ENCODE results near the gene ANO4.

Gene ANO4

DNA sequence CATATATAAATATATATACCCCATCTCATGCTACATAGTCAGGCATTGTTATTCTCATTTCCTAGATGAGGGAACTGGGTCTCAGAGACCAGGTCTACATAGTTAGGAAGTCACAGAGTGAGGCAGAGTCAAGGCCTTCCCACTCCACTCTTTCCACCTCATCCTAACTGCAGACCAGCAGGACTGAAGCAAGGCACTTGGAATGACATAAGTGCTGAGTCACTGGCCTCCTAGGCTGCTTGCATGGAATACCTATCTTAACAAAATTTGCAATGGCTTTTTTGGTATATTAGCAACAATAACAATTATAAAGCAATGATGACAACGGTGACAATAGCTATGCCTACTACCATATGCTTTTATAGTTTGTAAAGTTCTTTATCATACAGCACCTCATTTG lies 5.4 kb upstream of the ANO4 start:
- Histone ChIP-seq H3K9me3 (ENCODE audit: severe bottlenecking) (no peaks in the 10 kb centered on the region), H3K4me3 (ENCODE audit: severe bottlenecking) (no peak overlapping the region), H3K4me1 (ENCODE audit: insufficient read depth, poor library complexity, severe bottlenecking) (no peaks in the 10 kb centered on the region), H3K27ac (ENCODE audit: poor library complexity, severe bottlenecking) (no peak overlapping the region), H3K27me3 (ENCODE audit: insufficient read depth, poor library complexity, severe bottlenecking) (no peaks in the 10 kb centered on the region), H3K36me3 (ENCODE audit: low read depth) (no peaks in the 10 kb centered on the region)
- TF ChIP-seq, protein P1, sequence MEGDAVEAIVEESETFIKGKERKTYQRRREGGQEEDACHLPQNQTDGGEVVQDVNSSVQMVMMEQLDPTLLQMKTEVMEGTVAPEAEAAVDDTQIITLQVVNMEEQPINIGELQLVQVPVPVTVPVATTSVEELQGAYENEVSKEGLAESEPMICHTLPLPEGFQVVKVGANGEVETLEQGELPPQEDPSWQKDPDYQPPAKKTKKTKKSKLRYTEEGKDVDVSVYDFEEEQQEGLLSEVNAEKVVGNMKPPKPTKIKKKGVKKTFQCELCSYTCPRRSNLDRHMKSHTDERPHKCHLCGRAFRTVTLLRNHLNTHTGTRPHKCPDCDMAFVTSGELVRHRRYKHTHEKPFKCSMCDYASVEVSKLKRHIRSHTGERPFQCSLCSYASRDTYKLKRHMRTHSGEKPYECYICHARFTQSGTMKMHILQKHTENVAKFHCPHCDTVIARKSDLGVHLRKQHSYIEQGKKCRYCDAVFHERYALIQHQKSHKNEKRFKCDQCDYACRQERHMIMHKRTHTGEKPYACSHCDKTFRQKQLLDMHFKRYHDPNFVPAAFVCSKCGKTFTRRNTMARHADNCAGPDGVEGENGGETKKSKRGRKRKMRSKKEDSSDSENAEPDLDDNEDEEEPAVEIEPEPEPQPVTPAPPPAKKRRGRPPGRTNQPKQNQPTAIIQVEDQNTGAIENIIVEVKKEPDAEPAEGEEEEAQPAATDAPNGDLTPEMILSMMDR (IDR thresholded peaks at IDR 0.05; ENCODE audit: poor library complexity, severe bottlenecking): no peak
- DNase-seq (ENCODE audit: low spot score) (no peak), ATAC-seq (ENCODE audit: low read depth) (peak; percentile 53; the same call in 2 of the 3 replicates)

DNA sequence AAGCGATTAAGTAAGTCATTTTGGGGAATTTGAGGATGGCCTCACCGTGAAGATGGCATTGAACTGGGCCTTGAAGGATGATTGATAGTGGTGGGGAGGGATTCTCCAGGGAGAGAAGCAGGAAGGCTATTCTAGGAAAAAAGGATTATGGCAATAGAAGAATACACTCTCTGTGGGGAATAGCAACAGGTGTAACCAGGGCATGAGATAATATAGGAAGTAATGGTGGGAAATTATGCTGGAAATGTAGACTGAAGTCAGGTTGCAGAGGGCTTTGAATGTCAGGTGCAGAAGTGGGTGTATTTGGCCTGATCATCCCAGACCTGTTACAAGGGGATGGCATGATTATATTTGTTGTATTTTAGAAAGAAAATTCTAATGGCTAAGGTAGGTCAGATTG lies 4.6 kb upstream of the ANO4 start:
- H3K36me3 ChIP-seq (ENCODE audit: low read depth): no peaks in the 10 kb centered on the region
- H3K9me3 ChIP-seq (ENCODE audit: severe bottlenecking): no peaks in the 10 kb centered on the region
- TF ChIP-seq, protein P1 (IDR thresholded peaks at IDR 0.05; ENCODE audit: poor library complexity, severe bottlenecking): no peak
- H3K4me3 ChIP-seq (ENCODE audit: severe bottlenecking): no peak overlapping the region
- H3K27me3 ChIP-seq (ENCODE audit: insufficient read depth, poor library complexity, severe bottlenecking): no peaks in the 10 kb centered on the region
- DNase-seq (ENCODE audit: low spot score) (no peak), ATAC-seq (ENCODE audit: low read depth) (no peak)
- no peaks in the 10 kb centered on the region for H3K4me1 ChIP-seq (ENCODE audit: insufficient read depth, poor library complexity, severe bottlenecking)
- no peak overlapping the region for H3K27ac ChIP-seq (ENCODE audit: poor library complexity, severe bottlenecking)

DNA sequence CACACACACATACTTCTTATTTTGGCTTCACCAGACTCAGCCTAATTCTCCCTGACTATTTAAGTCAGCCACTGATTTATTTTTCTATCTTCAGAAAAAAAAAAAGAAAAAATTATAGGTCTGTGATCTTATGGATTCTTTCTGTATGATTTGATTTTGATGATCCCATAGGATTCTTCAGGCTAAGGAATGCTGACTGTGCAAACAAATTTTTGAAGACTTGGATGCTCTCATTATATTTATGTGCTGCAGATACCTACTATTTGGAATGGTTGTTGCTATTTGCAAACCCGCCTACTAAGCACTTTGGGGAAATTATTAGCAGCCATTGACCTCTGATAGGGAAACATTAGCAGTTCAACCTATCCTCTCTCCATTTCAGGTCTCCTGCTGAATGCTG lies 4.0 kb upstream of the ANO4 start:
- Histone ChIP-seq H3K9me3 (ENCODE audit: severe bottlenecking) (no peaks in the 10 kb centered on the region), H3K4me1 (ENCODE audit: insufficient read depth, poor library complexity, severe bottlenecking) (no peaks in the 10 kb centered on the region), H3K36me3 (ENCODE audit: low read depth) (no peaks in the 10 kb centered on the region), H3K4me3 (ENCODE audit: severe bottlenecking) (no peak overlapping the region), H3K27ac (ENCODE audit: poor library complexity, severe bottlenecking) (no peak overlapping the region), H3K27me3 (ENCODE audit: insufficient read depth, poor library complexity, severe bottlenecking) (no peaks in the 10 kb centered on the region)
- DNase-seq (ENCODE audit: low spot score) (no peak), ATAC-seq (ENCODE audit: low read depth) (no peak)
- TF ChIP-seq, protein P1 (IDR thresholded peaks at IDR 0.05; ENCODE audit: poor library complexity, severe bottlenecking): no peak

DNA sequence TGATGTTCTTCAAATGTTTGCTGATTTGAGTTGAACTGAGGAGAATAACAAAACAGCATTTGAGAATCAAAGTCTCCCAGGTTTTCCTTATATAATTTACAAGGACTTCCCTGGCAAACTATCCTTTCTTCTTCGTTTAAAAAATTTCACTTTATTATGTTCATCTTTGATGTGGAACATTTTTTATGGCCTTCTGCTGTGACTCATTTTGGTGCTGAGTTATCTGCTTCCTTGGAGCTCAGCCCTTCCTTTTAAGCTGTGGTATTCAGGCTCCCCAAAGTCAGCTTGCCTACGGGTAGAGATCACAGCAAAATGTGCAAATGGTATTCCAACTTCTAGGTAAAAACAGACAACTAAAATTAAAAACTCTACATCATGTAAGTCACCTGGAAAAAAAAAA lies 1.4 kb upstream of the ANO4 start:
- ATAC-seq (ENCODE audit: low read depth): peak; percentile 86
- Histone ChIP-seq H3K9me3 (ENCODE audit: severe bottlenecking) (no peaks in the 10 kb centered on the region), H3K4me3 (ENCODE audit: severe bottlenecking) (no peak overlapping the region), H3K4me1 (ENCODE audit: insufficient read depth, poor library complexity, severe bottlenecking) (no peaks in the 10 kb centered on the region), H3K27me3 (ENCODE audit: insufficient read depth, poor library complexity, severe bottlenecking) (no peaks in the 10 kb centered on the region), H3K36me3 (ENCODE audit: low read depth) (no peaks in the 10 kb centered on the region), H3K27ac (ENCODE audit: poor library complexity, severe bottlenecking) (no peak overlapping the region)
- no peak for DNase-seq (ENCODE audit: low spot score)
- TF ChIP-seq, protein P1 (IDR thresholded peaks at IDR 0.05; ENCODE audit: poor library complexity, severe bottlenecking): no peak

DNA sequence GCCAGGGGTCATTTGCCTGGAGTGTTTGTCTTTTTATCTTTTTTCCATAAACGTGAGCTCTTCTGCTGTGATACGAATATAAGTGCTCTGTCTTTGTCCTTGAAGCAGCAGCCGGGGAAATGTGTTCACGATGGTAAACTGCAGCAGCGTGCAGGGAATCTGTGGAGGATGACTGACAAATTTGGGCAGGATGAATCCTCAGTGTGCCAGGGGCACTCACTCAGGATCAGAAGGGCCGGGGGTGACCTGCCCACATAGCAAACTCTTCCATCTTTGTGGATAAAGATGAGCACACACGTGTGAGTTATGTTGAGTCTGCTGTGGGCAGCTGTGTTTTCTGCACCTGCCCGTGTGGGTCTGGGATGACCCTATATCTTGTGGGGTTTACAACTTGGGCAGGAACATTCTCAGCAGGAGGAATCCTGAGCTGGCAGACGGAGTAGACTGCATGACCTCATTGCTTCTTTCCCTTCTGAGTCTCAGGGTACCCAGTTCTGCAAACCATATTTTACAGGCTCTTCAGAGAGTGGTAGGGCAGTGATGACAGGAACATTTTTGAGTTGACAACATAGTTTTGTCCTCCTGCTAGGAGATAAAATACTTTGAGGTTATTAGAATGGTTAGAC lies 711 bp downstream of the ANO4 start:
- Histone ChIP-seq H3K27me3 (ENCODE audit: insufficient read depth, poor library complexity, severe bottlenecking) (no peaks in the 10 kb centered on the region), H3K9me3 (ENCODE audit: severe bottlenecking) (no peaks in the 10 kb centered on the region), H3K4me1 (ENCODE audit: insufficient read depth, poor library complexity, severe bottlenecking) (no peaks in the 10 kb centered on the region), H3K27ac (ENCODE audit: poor library complexity, severe bottlenecking) (no peak overlapping the region), H3K4me3 (ENCODE audit: severe bottlenecking) (no peak overlapping the region), H3K36me3 (ENCODE audit: low read depth) (no peaks in the 10 kb centered on the region)
- ATAC-seq (ENCODE audit: low read depth) (no peak), DNase-seq (ENCODE audit: low spot score) (no peak)
- TF ChIP-seq, protein P1 (IDR thresholded peaks at IDR 0.05; ENCODE audit: poor library complexity, severe bottlenecking): no peak

Data from RWPE2 (cell line).